Uterus (tissue), 4 donors: ENCODE measurements around the gene IDH3B. TPM values are rescaled to one million over a fixed set of nuclear protein-coding genes. Genes with fewer than 3 reads are reported as not detected.

Experiments
- DNase-seq, 2 donors: peaks; one replicate each; pipeline ENCODE4 v3.0.0-alpha.2; 2019 to 2020
- H3K27ac ChIP-seq, 2 donors: fragments of 200-600 bp; sonication (generic); 1 replicate in 1 of 2; 2 replicates in 1 of 2; pipeline ENCODE4 v1.5.1; 2016 to 2018
- H3K27me3 ChIP-seq, 2 donors: fragments of 200-600 bp; sonication (generic); one replicate each; pipeline ENCODE4 v1.5.1; 2018 to 2019; ENCODE audit warnings: control low read depth in 1 of 2
- H3K36me3 ChIP-seq, 2 donors: fragments of 200-600 bp; sonication (generic); one replicate each; pipeline ENCODE4 v1.5.1; 2019; ENCODE audit warnings: control low read depth in 1 of 2
- H3K4me1 ChIP-seq, 2 donors: fragments of 200-600 bp; sonication (generic); one replicate each; pipeline ENCODE4 v1.5.1; 2018 to 2019; ENCODE audit warnings: control low read depth in 1 of 2
- H3K4me3 ChIP-seq, 2 donors: fragments of 200-600 bp; sonication (generic); 1 replicate in 1 of 2; 2 replicates in 1 of 2; pipeline ENCODE4 v1.5.1; 2018 to 2019; ENCODE audit warnings: mild to moderate bottlenecking in 1 of 2
- H3K9me3 ChIP-seq, 2 donors: fragments of 200-600 bp; sonication (generic); one replicate each; pipeline ENCODE4 v1.5.1; 2019; ENCODE audit warnings: control low read depth in 1 of 2
- CTCF ChIP-seq, 4 experiments: fragments of 200-600 bp in 2 of 4; fragments of 450-650 bp in 2 of 4; sonication (generic) in 2 of 4; IDR thresholded peaks; one replicate each; pipeline ENCODE4 v1.5.1; 2016 to 2019; ENCODE audit warnings: antibody characterized with exemption in 4 of 4, mild to moderate bottlenecking in 2 of 4, moderate library complexity in 1 of 4
- POLR2A ChIP-seq, 2 donors: fragments of 450-650 bp; IDR thresholded peaks; one replicate each; pipeline ENCODE4 v1.6.1; 2016; ENCODE audit warnings: antibody characterized with exemption in 2 of 2, mild to moderate bottlenecking in 1 of 2, moderate library complexity in 1 of 2
- intact Hi-C: fragments of 100-400 bp; cut with DNase I; formaldehyde crosslinking; loops from one replicate; pipeline ENCODE4 v1.15.1; 2023; ENCODE audit warnings: low total_unique reads
- total RNA-seq, 4 donors: library from RNA; depleted of rRNA in 3 of 4; stranded (reverse); fragments of >200 nt in 3 of 4; gene quantifications; one replicate each; pipeline versions ENCODE4 v1.1.0 to v1.2.4, GENCODE V29; 2014 to 2023
- donor health status: DM: yes; HTN: yes; CAD: no.

Gene IDH3B
- total RNA-seq, 4 donors from 2014 or later = 33.8 to 220 (median 83.7) TPM

GRCh38 chr20:2694008-2694471 lies 30.0 kb upstream of the IDH3B start:
- Histone ChIP-seq H3K27me3 (no peaks in the 10 kb centered on the region), H3K4me1 (peaks cover 0 to 10% of the 10 kb centered on the region in 2 donors), H3K36me3 (no peaks in the 10 kb centered on the region), H3K4me3 (peak overlapping the region in 1 of 2 donors; percentile 53), H3K27ac (peak overlapping the region in 1 of 2 donors; percentile 71), H3K9me3 (no peaks in the 10 kb centered on the region)
- no peak for TF ChIP-seq POLR2A (IDR thresholded peaks at IDR 0.05)
- no peak for TF ChIP-seq CTCF (IDR thresholded peaks at IDR 0.05)
- intact Hi-C loops = no loop called here
- no peak for DNase-seq

GRCh38 chr20:2693286-2694007 lies 29.4 kb upstream of the IDH3B start:
- H3K9me3 ChIP-seq = no peaks in the 10 kb centered on the region
- peaks cover 0 to 10% of the 10 kb centered on the region in 2 donors for H3K4me1 ChIP-seq
- peak; percentile 51 to 67 for DNase-seq
- H3K4me3 ChIP-seq = peak overlapping the region; percentile 33 to 53
- no peak for TF ChIP-seq POLR2A (IDR thresholded peaks at IDR 0.05)
- TF ChIP-seq CTCF (IDR thresholded peaks at IDR 0.05) = peak in 1 of 4 experiments; percentile 12
- intact Hi-C loops = no loop called here
- no peaks in the 10 kb centered on the region for H3K27me3 ChIP-seq
- peak overlapping the region; percentile 71 to 87 for H3K27ac ChIP-seq
- no peaks in the 10 kb centered on the region for H3K36me3 ChIP-seq

- no peak for DNase-seq
- no peak for TF ChIP-seq POLR2A (IDR thresholded peaks at IDR 0.05)
- intact Hi-C loops = no loop called here
- Histone ChIP-seq H3K27me3 (no peaks in the 10 kb centered on the region), H3K4me3 (peak overlapping the region; percentile 33 to 53), H3K36me3 (no peaks in the 10 kb centered on the region), H3K9me3 (no peaks in the 10 kb centered on the region), H3K27ac (peak overlapping the region; percentile 71 to 87), H3K4me1 (peaks cover 0 to 10% of the 10 kb centered on the region in 2 donors)
Observed at GRCh38 chr20:2692886-2693285, 28.9 kb upstream of the IDH3B start.

- no peaks in the 10 kb centered on the region for H3K27me3 ChIP-seq
- H3K4me1 ChIP-seq = peaks cover 0 to 10% of the 10 kb centered on the region in 2 donors
- H3K27ac ChIP-seq = peak within 1 kb of the TSS; percentile 87 to 98
- intact Hi-C loops = no loop called here
- peak; percentile 68 to 72 for DNase-seq
- no peak for TF ChIP-seq CTCF (IDR thresholded peaks at IDR 0.05)
- peak; percentile 35 to 88 for TF ChIP-seq POLR2A (IDR thresholded peaks at IDR 0.05)
- H3K4me3 ChIP-seq = peak within 1 kb of the TSS; percentile 33 to 53
- no peaks in the 10 kb centered on the region for H3K9me3 ChIP-seq
- H3K36me3 ChIP-seq = no peaks in the 10 kb centered on the region
Observed at GRCh38 chr20:2692036-2692885, 28.2 kb upstream of the IDH3B start, which contains the start of gene EBF4. TSS of gene EBF4 (plus strand) at chr20:2692780. CDS start at chr20:2693646, 866 bp downstream.

- Histone ChIP-seq H3K36me3 (no peaks in the 10 kb centered on the region), H3K4me3 (peak overlapping the region; percentile 31 to 53), H3K27me3 (no peaks in the 10 kb centered on the region), H3K4me1 (peaks cover 0 to 10% of the 10 kb centered on the region in 2 donors), H3K27ac (peak overlapping the region; percentile 87 to 98), H3K9me3 (no peaks in the 10 kb centered on the region)
- TF ChIP-seq POLR2A (IDR thresholded peaks at IDR 0.05) = no peak
- TF ChIP-seq CTCF (IDR thresholded peaks at IDR 0.05) = no peak
- DNase-seq = no peak
- intact Hi-C loops = no loop called here
Observed at GRCh38 chr20:2691663-2692035, 27.6 kb upstream of the IDH3B start.
